Trophoblast cell (in vitro differentiated cells and primary cell): Measurements from ENCODE around the gene ARPC2.

Experiments used
- DNase-seq, 2 donors: peaks; one replicate each; pipeline ENCODE4 v3.0.0-alpha.2; 2016
- H2AFZ ChIP-seq: 2 replicates; pipeline ENCODE4 v1.6.1; 2013; ENCODE audit warnings: low read length, moderate library complexity, mild to moderate bottlenecking; ENCODE audit not compliant: insufficient read depth, poor library complexity
- H2AK5ac ChIP-seq: 2 replicates; pipeline ENCODE4 v1.6.1; 2013; ENCODE audit warnings: mild to moderate bottlenecking, low read length
- H2BK120ac ChIP-seq: 2 replicates; pipeline ENCODE4 v1.6.1; 2013; ENCODE audit warnings: low read length, mild to moderate bottlenecking, moderate library complexity; ENCODE audit not compliant: insufficient read depth, poor library complexity
- H2BK12ac ChIP-seq: 2 replicates; pipeline ENCODE4 v1.6.1; 2013; ENCODE audit warnings: mild to moderate bottlenecking, low read length, moderate library complexity
- H2BK5ac ChIP-seq: 2 replicates; pipeline ENCODE4 v1.6.1; 2013; ENCODE audit warnings: low read length, low read depth, moderate library complexity, mild to moderate bottlenecking; ENCODE audit not compliant: poor library complexity
- H3K14ac ChIP-seq: 2 replicates; pipeline ENCODE4 v1.6.1; 2013; ENCODE audit warnings: mild to moderate bottlenecking, low read length
- H3K18ac ChIP-seq: 2 replicates; pipeline ENCODE4 v1.6.1; 2013; ENCODE audit warnings: mild to moderate bottlenecking, low read length
- H3K23ac ChIP-seq: 2 replicates; pipeline ENCODE4 v1.6.1; 2013; ENCODE audit warnings: low read length
- H3K27ac ChIP-seq: 2 replicates; pipeline ENCODE4 v1.5.1; 2013; ENCODE audit warnings: low read depth, mild to moderate bottlenecking, inconsistent platforms, low read length, moderate library complexity
- H3K27me3 ChIP-seq: 2 replicates; pipeline ENCODE4 v1.6.1; 2013; ENCODE audit warnings: inconsistent platforms, mild to moderate bottlenecking, low read length, moderate library complexity; ENCODE audit not compliant: insufficient read depth
- H3K36me3 ChIP-seq, 2 experiments: 1 replicate in 1 of 2; 2 replicates in 1 of 2; pipeline ENCODE4 v1.6.1; 2013; ENCODE audit warnings: low read length in 2 of 2, mild to moderate bottlenecking in 2 of 2, moderate library complexity in 1 of 2; ENCODE audit not compliant: insufficient read depth in 2 of 2, control insufficient read depth in 1 of 2
- H3K4ac ChIP-seq: 2 replicates; pipeline ENCODE4 v1.6.1; 2013; ENCODE audit warnings: low read depth, mild to moderate bottlenecking, low read length, moderate library complexity
- H3K4me1 ChIP-seq, 2 experiments: 1 replicate in 1 of 2; 2 replicates in 1 of 2; pipeline ENCODE4 v1.6.1; 2013; ENCODE audit warnings: low read length in 2 of 2, mild to moderate bottlenecking in 2 of 2, moderate library complexity in 1 of 2; ENCODE audit not compliant: insufficient read depth in 2 of 2, control insufficient read depth in 1 of 2
- H3K4me2 ChIP-seq: 2 replicates; pipeline ENCODE4 v1.6.1; 2013; ENCODE audit warnings: inconsistent platforms, mild to moderate bottlenecking, low read length, moderate library complexity
- H3K4me3 ChIP-seq: 2 replicates; pipeline ENCODE4 v1.5.1; 2013; ENCODE audit warnings: mild to moderate bottlenecking, low read depth, low read length, inconsistent platforms
- H3K79me1 ChIP-seq: one replicate; pipeline ENCODE4 v1.6.1; 2013; ENCODE audit warnings: low read length
- H3K79me2 ChIP-seq: 2 replicates; pipeline ENCODE4 v1.6.1; 2013; ENCODE audit warnings: low read length, mild to moderate bottlenecking; ENCODE audit not compliant: control insufficient read depth, insufficient read depth, poor library complexity
- H3K9ac ChIP-seq: 2 replicates; pipeline ENCODE4 v1.6.1; 2013; ENCODE audit warnings: mild to moderate bottlenecking, low read length
- H3K9me3 ChIP-seq: 2 replicates; pipeline ENCODE4 v1.6.1; 2013; ENCODE audit warnings: low read depth, mild to moderate bottlenecking, control low read depth, inconsistent platforms, low read length; ENCODE audit not compliant: insufficient read depth
- H4K12ac ChIP-seq: 2 replicates; pipeline ENCODE4 v1.6.1; 2013; ENCODE audit warnings: low read depth, mild to moderate bottlenecking, low read length, moderate library complexity
- H4K8ac ChIP-seq: 2 replicates; pipeline ENCODE4 v1.6.1; 2013; ENCODE audit warnings: low read depth, mild to moderate bottlenecking, low read length, moderate library complexity
- H4K91ac ChIP-seq: one replicate; pipeline ENCODE4 v1.6.1; 2013; ENCODE audit warnings: low read depth, mild to moderate bottlenecking, low read length, moderate library complexity
- WGBS: extraction: QIAGEN DNeasy Blood & Tissue Kit; methylation state at CpG from one replicate; pipeline ENCODE4 v1.1.7; 2013; ENCODE audit warnings: missing lambda C conversion rate; ENCODE audit not compliant: insufficient read length, insufficient coverage; ENCODE audit errors: extremely low coverage; 5-methylcytosine and 5-hydroxymethylcytosine counted together

Gene ARPC2

GRCh38 chr2:218256612-218257350 is 39.8 kb downstream of the ARPC2 start:
- no peak overlapping the region for H3K18ac ChIP-seq
- peaks cover 11% of the 10 kb centered on the region for H3K79me1 ChIP-seq
- H3K9ac ChIP-seq, result no peak overlapping the region
- peaks cover 33 to 42% of the 10 kb centered on the region in 2 experiments for H3K36me3 ChIP-seq
- peak; percentile 77 to 78 for DNase-seq
- H4K91ac ChIP-seq, result no peak overlapping the region
- no peak overlapping the region for H4K12ac ChIP-seq
- no peaks in the 10 kb centered on the region for H3K79me2 ChIP-seq
- no peak overlapping the region for H2BK120ac ChIP-seq
- H3K9me3 ChIP-seq, result no peaks in the 10 kb centered on the region
- no peak overlapping the region for H3K4me3 ChIP-seq
- peaks cover 24 to 35% of the 10 kb centered on the region in 2 experiments for H3K4me1 ChIP-seq
- no peak overlapping the region for H3K23ac ChIP-seq
- no peaks in the 10 kb centered on the region for H3K27me3 ChIP-seq
- no peak overlapping the region for H4K8ac ChIP-seq
- no peak overlapping the region for H3K4ac ChIP-seq
- H2AFZ ChIP-seq, result no peak overlapping the region
- no peak overlapping the region for H3K14ac ChIP-seq
- H2BK5ac ChIP-seq, result no peak overlapping the region
- no peak overlapping the region for H3K4me2 ChIP-seq
- no peak overlapping the region for H2BK12ac ChIP-seq
- no CpG with 5 or more reads among the region's 13 CpGs for WGBS
- H3K27ac ChIP-seq, result no peak overlapping the region
- no peak overlapping the region for H2AK5ac ChIP-seq

- H4K8ac ChIP-seq, result no peak overlapping the region
- H3K4ac ChIP-seq, result no peak overlapping the region
- peaks cover 24 to 37% of the 10 kb centered on the region in 2 experiments for H3K4me1 ChIP-seq
- H3K79me1 ChIP-seq, result peaks cover 11% of the 10 kb centered on the region
- H2BK5ac ChIP-seq, result no peak overlapping the region
- peak; percentile 82 to 83 for DNase-seq
- no peak overlapping the region for H2BK120ac ChIP-seq
- H3K23ac ChIP-seq, result no peak overlapping the region
- H3K36me3 ChIP-seq, result peaks cover 26 to 35% of the 10 kb centered on the region in 2 experiments
- no peak overlapping the region for H4K91ac ChIP-seq
- H3K27me3 ChIP-seq, result no peaks in the 10 kb centered on the region
- H3K9me3 ChIP-seq, result no peaks in the 10 kb centered on the region
- H4K12ac ChIP-seq, result no peak overlapping the region
- H3K27ac ChIP-seq, result peak overlapping the region; percentile 23
- no peak overlapping the region for H2BK12ac ChIP-seq
- no peak overlapping the region for H3K18ac ChIP-seq
- no peak overlapping the region for H3K4me2 ChIP-seq
- H2AFZ ChIP-seq, result no peak overlapping the region
- no peak overlapping the region for H2AK5ac ChIP-seq
- H3K14ac ChIP-seq, result no peak overlapping the region
- no peak overlapping the region for H3K9ac ChIP-seq
- H3K4me3 ChIP-seq, result no peak overlapping the region
- no CpG with 5 or more reads among the region's 8 CpGs for WGBS
- no peaks in the 10 kb centered on the region for H3K79me2 ChIP-seq
These were observed 40.5 kb downstream of the ARPC2 start for GRCh38 chr2:218257390-218257981.

- Histone ChIP-seq H2AK5ac (peak overlapping the region; percentile 55), H2BK5ac (peak overlapping the region; percentile 41), H3K36me3 (peaks cover 27 to 34% of the 10 kb centered on the region in 2 experiments), H3K4me3 (no peak overlapping the region), H3K79me2 (no peaks in the 10 kb centered on the region), H3K27ac (peak overlapping the region; percentile 87), H2BK120ac (peak overlapping the region; percentile 79), H3K4me1 (peaks cover 24 to 37% of the 10 kb centered on the region in 2 experiments), H3K14ac (peak overlapping the region; percentile 6), H3K4ac (no peak overlapping the region), H4K8ac (peak overlapping the region; percentile 1), H4K91ac (peak overlapping the region; percentile 64), H2AFZ (no peak overlapping the region), H3K4me2 (peak overlapping the region; percentile 38), H4K12ac (no peak overlapping the region), H3K27me3 (no peaks in the 10 kb centered on the region), H3K9ac (no peak overlapping the region), H3K9me3 (no peaks in the 10 kb centered on the region), H2BK12ac (peak overlapping the region; percentile 14), H3K18ac (peak overlapping the region; percentile 51), H3K79me1 (peaks cover 11% of the 10 kb centered on the region), H3K23ac (no peak overlapping the region)
- WGBS, result no CpG with 5 or more reads among the region's 15 CpGs
- DNase-seq, result peak; percentile 86 to 89
These were observed 42.3 kb downstream of the ARPC2 start for GRCh38 chr2:218259099-218259961.

- Histone ChIP-seq H3K27ac (peak overlapping the region; percentile 79), H3K9ac (no peak overlapping the region), H3K4ac (no peak overlapping the region), H3K79me2 (no peaks in the 10 kb centered on the region), H4K8ac (no peak overlapping the region), H3K79me1 (peaks cover 11% of the 10 kb centered on the region), H3K14ac (no peak overlapping the region), H3K23ac (no peak overlapping the region), H3K18ac (no peak overlapping the region), H3K36me3 (peaks cover 31 to 35% of the 10 kb centered on the region in 2 experiments), H2BK12ac (peak overlapping the region; percentile 19), H3K4me1 (peaks cover 24 to 37% of the 10 kb centered on the region in 2 experiments), H3K9me3 (no peaks in the 10 kb centered on the region), H4K12ac (no peak overlapping the region), H3K4me2 (no peak overlapping the region), H2BK120ac (peak overlapping the region; percentile 3), H3K4me3 (no peak overlapping the region), H2AFZ (no peak overlapping the region), H2AK5ac (peak overlapping the region; percentile 15), H2BK5ac (no peak overlapping the region), H3K27me3 (no peaks in the 10 kb centered on the region), H4K91ac (peak overlapping the region; percentile 55)
- no CpG with 5 or more reads among the region's 5 CpGs for WGBS
- no peak for DNase-seq
These were observed 43.2 kb downstream of the ARPC2 start for GRCh38 chr2:218260166-218260565.
